GM21423 (cell line): Measurements from ENCODE around the gene FLG2.
"Not testable (repeated sequence)": the region's sequence is repeated elsewhere in the genome, so short reads cannot be mapped to it uniquely, and the experiment has no call there.

Experiments
- ATAC-seq: cut with Tn5 transposase; IDR thresholded peaks from one replicate; pipeline ENCODE4 v1.9.1; 2021; ENCODE audit warnings: mild to moderate bottlenecking, moderate library complexity; ENCODE audit not compliant: unreplicated experiment

FLG2 gene

GRCh38 chr1:152313319-152313801 is 46.4 kb downstream of the FLG2 start:
- ATAC-seq = no peak

- ATAC-seq = not testable (repeated sequence)
Measured at GRCh38 chr1:152312169-152312568, 47.6 kb downstream of the FLG2 start.

DNA sequence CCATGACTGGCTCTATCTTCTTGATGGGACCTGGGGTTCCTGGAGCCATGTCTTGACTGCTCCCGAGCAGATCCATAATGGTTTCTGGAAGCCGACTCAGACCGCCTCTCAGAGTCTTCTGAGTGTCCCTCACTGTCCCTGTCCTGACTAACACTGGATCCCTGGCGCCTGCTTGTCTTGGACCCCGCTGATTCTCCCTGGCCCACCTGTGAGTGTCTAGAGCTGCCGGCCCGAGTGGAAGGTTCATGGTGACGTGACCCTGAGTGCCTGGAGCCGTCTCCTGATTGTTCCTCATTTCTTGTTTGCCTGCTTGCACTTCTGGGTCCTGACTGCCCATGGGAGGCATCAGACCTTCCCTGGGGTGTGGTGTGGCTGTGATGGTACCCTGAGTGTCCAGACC is 49.9 kb downstream of the FLG2 start:
- ATAC-seq = no peak

DNA sequence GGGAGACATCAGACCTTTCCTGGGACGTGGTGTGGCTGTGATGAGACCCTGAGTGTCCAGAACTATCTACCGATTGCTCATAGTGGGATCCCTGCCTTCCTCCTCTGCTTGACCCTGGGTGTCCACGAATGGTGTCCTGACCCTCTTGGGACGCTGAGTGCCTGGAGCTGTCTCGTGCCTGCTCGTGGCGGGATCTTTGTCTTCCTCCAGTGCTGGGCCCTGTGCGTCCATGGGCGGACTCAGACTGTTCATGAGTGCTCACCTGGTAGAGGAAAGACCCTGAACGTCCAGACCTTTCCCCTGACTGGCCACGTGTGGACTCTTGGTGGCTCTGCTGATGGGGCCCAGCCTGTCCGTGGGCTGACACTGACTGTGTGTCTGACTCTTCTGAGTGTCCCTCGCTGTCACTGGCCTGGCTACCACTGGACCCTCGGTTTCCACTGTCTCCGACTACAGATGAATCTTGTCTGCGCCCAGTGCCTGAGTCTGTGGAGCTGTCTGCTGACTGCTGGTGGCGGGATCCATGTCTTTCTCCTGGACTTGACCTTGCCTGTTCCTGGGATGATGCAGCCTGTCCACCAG is 50.4 kb downstream of the FLG2 start:
- ATAC-seq = not testable (repeated sequence)

DNA sequence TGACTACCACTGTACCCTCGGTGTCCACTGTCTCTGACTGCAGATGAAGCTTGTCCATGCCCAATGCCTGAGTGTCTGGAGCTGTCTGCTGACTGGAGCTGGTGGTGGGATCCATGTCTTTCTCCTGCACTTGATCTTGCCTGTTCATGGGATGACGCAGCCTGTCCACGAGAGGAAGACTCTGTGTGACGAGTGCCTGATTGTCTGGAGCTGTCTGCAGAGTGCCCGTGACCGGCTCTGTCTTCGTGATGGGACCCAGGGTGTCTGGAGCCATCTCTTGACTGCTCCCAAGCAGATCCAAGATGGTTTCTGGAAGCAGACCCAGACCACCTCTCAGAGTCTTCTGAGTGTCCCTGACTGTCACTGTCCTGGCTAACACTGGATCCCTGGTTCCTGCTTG is 51.0 kb downstream of the FLG2 start:
- not testable (repeated sequence) for ATAC-seq

- not testable (repeated sequence) for ATAC-seq
Measured at GRCh38 chr1:152307970-152308369, 51.8 kb downstream of the FLG2 start.

DNA sequence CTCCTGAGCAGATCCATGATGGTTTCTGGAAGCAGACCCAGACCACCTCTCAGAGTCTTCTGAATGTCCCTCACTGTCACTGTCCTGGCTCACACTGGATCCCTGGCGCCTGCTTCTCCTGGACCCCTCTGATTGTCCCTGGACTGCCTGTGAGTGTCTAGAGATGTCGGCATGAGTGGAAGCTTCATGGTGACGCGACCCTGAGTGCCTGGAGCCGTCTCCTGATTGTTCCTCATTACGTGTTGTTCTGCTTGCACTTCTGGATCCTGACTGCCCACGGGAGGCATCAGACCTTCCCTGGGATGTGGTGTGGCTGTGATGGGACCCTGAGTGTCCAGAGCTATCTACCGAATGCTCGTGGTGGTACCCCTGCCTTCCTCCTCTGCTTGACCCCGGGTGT is 53.7 kb downstream of the FLG2 start:
- ATAC-seq = not testable (repeated sequence)

- not testable (repeated sequence) for ATAC-seq
Measured at GRCh38 chr1:152304773-152305172, 55.0 kb downstream of the FLG2 start.

GRCh38 chr1:152303139-152303872 is 56.5 kb downstream of the FLG2 start:
- ATAC-seq = not testable (repeated sequence)
